OCI-LY7 (cell line): ENCODE data around the gene CDK5R1. TPM values are rescaled to one million over a fixed set of nuclear protein-coding genes. Genes with fewer than 3 reads are reported as not detected.

Experiments used
- BruUV-seq: library from RNA; stranded (reverse); fragments of 400-500 nt; replicated peaks from 2 replicates; lab custom pipeline; 2021; lab: Mats Ljungman, UMichigan
- CTCF ChIA-PET: fragments of 300-600 bp; sonication (Branson Sonifier 250); formaldehyde crosslinking; loops from one replicate; lab custom pipeline; 2022; ENCODE audit warnings: antibody characterized with exemption; ENCODE audit not compliant: unreplicated experiment; lab: Charles Lee
- POLR2A ChIA-PET: fragments of 300-600 bp; sonication (Branson Sonifier 250); formaldehyde crosslinking; loops from one replicate; lab custom pipeline; 2022; ENCODE audit warnings: antibody characterized with exemption; lab: Charles Lee
- DNase-seq: peaks from one replicate; pipeline ENCODE4 v3.0.0-alpha.2; 2015; ENCODE audit warnings: low spot score
- H2AFZ ChIP-seq: fragments of 200-600 bp; sonication (generic), shearing (Covaris generic); 2 replicates; pipeline ENCODE4 v1.6.1; 2014; ENCODE audit warnings: mild to moderate bottlenecking, antibody characterized with exemption, low read length, moderate library complexity
- H3K27ac ChIP-seq: fragments of 200-600 bp; sonication (generic); 2 replicates; pipeline ENCODE4 v1.5.1; 2014; ENCODE audit warnings: mixed run types, low read depth, mild to moderate bottlenecking, moderate library complexity, low read length, inconsistent platforms; ENCODE audit not compliant: poor library complexity, severe bottlenecking
- H3K36me3 ChIP-seq: fragments of 200-600 bp; sonication (generic); 2 replicates; pipeline ENCODE4 v1.6.1; 2014; ENCODE audit warnings: mild to moderate bottlenecking, antibody characterized with exemption, low read length, moderate library complexity, mixed read lengths; ENCODE audit not compliant: insufficient read depth
- H3K4me1 ChIP-seq: fragments of 200-600 bp; sonication (generic); 2 replicates; pipeline ENCODE4 v1.5.1; 2014; ENCODE audit warnings: mild to moderate bottlenecking, low read length; ENCODE audit not compliant: insufficient read depth, poor library complexity, severe bottlenecking
- H3K4me2 ChIP-seq: fragments of 200-600 bp; sonication (generic); 2 replicates; pipeline ENCODE4 v1.6.1; 2014; ENCODE audit warnings: mild to moderate bottlenecking, low read length
- H3K4me3 ChIP-seq: fragments of 200-600 bp; sonication (generic); 2 replicates; pipeline ENCODE4 v1.5.1; 2014; ENCODE audit warnings: mild to moderate bottlenecking, low read depth, low read length; ENCODE audit not compliant: poor library complexity, severe bottlenecking
- H3K79me2 ChIP-seq: fragments of 200-600 bp; sonication (generic); 2 replicates; pipeline ENCODE4 v1.6.1; 2016; ENCODE audit warnings: low read depth, mild to moderate bottlenecking, low read length, moderate library complexity, mixed read lengths; ENCODE audit not compliant: insufficient read depth
- H3K9me2 ChIP-seq: fragments of 200-600 bp; sonication (generic); 2 replicates; pipeline ENCODE4 v1.6.1; 2016; ENCODE audit warnings: mild to moderate bottlenecking, low read length, mixed read lengths; ENCODE audit not compliant: insufficient read depth
- H3K9me3 ChIP-seq: fragments of 200-600 bp; sonication (generic); 2 replicates; pipeline ENCODE4 v1.6.1; 2014; ENCODE audit warnings: mild to moderate bottlenecking, mixed run types, low read length, mixed read lengths
- H4K20me1 ChIP-seq: fragments of 200-600 bp; sonication (generic); 2 replicates; pipeline ENCODE4 v1.6.1; 2014; ENCODE audit warnings: mild to moderate bottlenecking, antibody characterized with exemption, low read length, moderate library complexity, mixed read lengths; ENCODE audit not compliant: insufficient read depth
- EZH2phosphoT487 ChIP-seq: fragments of 200-600 bp; sonication (generic); IDR thresholded peaks from 2 replicates; pipeline ENCODE4 v1.6.1; 2018; ENCODE audit warnings: low read depth, borderline replicate concordance, mild to moderate bottlenecking, mixed run types, antibody characterized with exemption, low read length, moderate library complexity, mixed read lengths
- intact Hi-C: fragments of 100-400 bp; cut with micrococcal nuclease; formaldehyde crosslinking; loops from one replicate; pipeline ENCODE4 v1.10.0; 2022; ENCODE audit not compliant: unreplicated experiment
- total RNA-seq, 2 experiments: library from RNA; depleted of rRNA in 1 of 2; stranded (reverse); fragments of >200 nt in 1 of 2; shearing (Covaris generic) in 1 of 2; gene quantifications; 2 replicates each; pipeline ENCODE4 v1.2.3, GENCODE V29; 2014 to 2022
- TF ChIP-seq, protein P1 (sequence below): fragments of 200-600 bp; sonication (generic); conservative IDR thresholded peaks from 2 replicates; pipeline ENCODE4 v1.5.1; 2014; ENCODE audit warnings: mild to moderate bottlenecking, antibody characterized with exemption, low read length, moderate library complexity, mixed read lengths

The CDK5R1 gene
- total RNA-seq, 2 experiments from 2014 or later = 1.3 to 2.2 TPM

- Histone ChIP-seq H3K36me3 (no peaks in the 10 kb centered on the region), H3K4me2 (no peak overlapping the region), H4K20me1 (no peaks in the 10 kb centered on the region), H3K4me1 (peaks cover 8% of the 10 kb centered on the region), H2AFZ (no peak overlapping the region), H3K79me2 (no peaks in the 10 kb centered on the region), H3K4me3 (no peak overlapping the region), H3K9me2 (no peaks in the 10 kb centered on the region), H3K9me3 (no peaks in the 10 kb centered on the region), H3K27ac (no peak overlapping the region)
- BruUV-seq = no TSS peak
- intact Hi-C loops = no loop called here
- TF ChIP-seq EZH2phosphoT487 = no peak
- TF ChIP-seq, protein P1, sequence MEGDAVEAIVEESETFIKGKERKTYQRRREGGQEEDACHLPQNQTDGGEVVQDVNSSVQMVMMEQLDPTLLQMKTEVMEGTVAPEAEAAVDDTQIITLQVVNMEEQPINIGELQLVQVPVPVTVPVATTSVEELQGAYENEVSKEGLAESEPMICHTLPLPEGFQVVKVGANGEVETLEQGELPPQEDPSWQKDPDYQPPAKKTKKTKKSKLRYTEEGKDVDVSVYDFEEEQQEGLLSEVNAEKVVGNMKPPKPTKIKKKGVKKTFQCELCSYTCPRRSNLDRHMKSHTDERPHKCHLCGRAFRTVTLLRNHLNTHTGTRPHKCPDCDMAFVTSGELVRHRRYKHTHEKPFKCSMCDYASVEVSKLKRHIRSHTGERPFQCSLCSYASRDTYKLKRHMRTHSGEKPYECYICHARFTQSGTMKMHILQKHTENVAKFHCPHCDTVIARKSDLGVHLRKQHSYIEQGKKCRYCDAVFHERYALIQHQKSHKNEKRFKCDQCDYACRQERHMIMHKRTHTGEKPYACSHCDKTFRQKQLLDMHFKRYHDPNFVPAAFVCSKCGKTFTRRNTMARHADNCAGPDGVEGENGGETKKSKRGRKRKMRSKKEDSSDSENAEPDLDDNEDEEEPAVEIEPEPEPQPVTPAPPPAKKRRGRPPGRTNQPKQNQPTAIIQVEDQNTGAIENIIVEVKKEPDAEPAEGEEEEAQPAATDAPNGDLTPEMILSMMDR = no peak
- CTCF ChIA-PET = no interaction called here
- no peak for DNase-seq
- POLR2A ChIA-PET = interaction anchor here (0.5 kb wide), 1 partner anchor 32 kb away, joined by 7 read pairs; no protein-coding TSS in a partner anchor
Observed at GRCh38 chr17:32491371-32492263, 4.8 kb downstream of the CDK5R1 start.

DNA sequence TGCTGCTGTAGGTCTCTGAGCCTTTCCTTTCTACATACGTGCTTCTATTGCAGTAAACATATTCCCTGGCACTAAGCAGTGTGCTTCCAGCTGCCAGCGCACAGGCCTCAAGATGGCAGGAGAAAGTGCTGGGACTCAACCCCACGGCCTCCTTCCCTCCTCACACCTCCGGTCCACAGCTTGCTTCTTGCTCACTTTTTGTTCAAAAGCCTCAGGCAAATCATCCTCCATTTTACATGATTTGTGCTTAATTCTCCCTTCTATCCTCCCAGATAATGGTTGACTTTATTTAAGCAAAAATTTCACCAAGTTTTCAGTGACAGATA is 5.4 kb downstream of the CDK5R1 start:
- POLR2A ChIA-PET = no interaction called here
- Histone ChIP-seq H3K4me3 (no peak overlapping the region), H3K9me2 (no peaks in the 10 kb centered on the region), H3K36me3 (no peaks in the 10 kb centered on the region), H3K4me2 (no peak overlapping the region), H3K27ac (no peak overlapping the region), H3K79me2 (no peaks in the 10 kb centered on the region), H4K20me1 (no peaks in the 10 kb centered on the region), H3K4me1 (peaks cover 8% of the 10 kb centered on the region), H3K9me3 (no peaks in the 10 kb centered on the region), H2AFZ (no peak overlapping the region)
- no peak for TF ChIP-seq EZH2phosphoT487
- TF ChIP-seq, protein P1 = no peak
- DNase-seq = no peak
- CTCF ChIA-PET = no interaction called here
- intact Hi-C loops = no loop called here
- no TSS peak for BruUV-seq

DNA sequence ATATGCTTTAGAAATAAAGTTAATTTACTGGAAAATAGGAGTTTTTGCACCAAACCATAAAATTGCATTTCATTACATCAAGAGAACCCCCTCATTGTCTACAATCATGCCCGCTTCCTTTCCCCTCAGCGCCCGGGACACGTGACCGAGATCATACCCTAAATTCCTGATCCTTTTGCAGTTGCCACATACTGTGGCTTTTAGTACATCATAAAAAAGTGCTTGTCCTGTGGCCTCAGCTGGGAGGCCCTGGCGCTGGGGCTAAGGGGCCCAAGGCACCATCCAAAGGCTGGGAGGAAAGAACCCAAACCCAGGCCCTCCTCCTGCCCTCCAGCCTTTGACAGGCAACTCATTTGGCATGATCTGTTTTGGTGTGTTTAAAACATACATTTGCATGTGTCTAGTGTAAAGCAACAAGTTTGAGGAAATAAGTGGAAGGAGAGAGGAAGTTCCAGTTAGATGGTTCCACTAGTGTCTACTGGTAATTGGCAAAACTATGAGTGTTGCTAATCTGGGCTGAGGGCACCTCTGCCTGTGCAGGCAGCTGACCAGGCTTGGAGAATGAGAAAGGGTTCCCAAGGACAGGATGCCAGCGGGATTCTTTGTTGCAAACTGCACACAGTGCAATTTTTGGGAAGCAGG is 6.0 kb downstream of the CDK5R1 start:
- Histone ChIP-seq H3K9me2 (no peaks in the 10 kb centered on the region), H3K4me3 (no peak overlapping the region), H3K9me3 (no peaks in the 10 kb centered on the region), H4K20me1 (no peaks in the 10 kb centered on the region), H3K36me3 (no peaks in the 10 kb centered on the region), H3K4me1 (peaks cover 8% of the 10 kb centered on the region), H2AFZ (no peak overlapping the region), H3K27ac (no peak overlapping the region), H3K4me2 (no peak overlapping the region), H3K79me2 (no peaks in the 10 kb centered on the region)
- POLR2A ChIA-PET = interaction anchor here (0.6 kb wide), 1 partner anchor 271 kb away, joined by 3 read pairs; no protein-coding TSS in a partner anchor
- no peak for TF ChIP-seq EZH2phosphoT487
- TF ChIP-seq, protein P1 = no peak
- intact Hi-C loops = no loop called here
- no peak for DNase-seq
- no TSS peak for BruUV-seq
- CTCF ChIA-PET = no interaction called here
